Neuronal stem cell (in vitro differentiated cells): Measurements from ENCODE around the gene SPIRE2.
A peak's percentile ranks its signal among the peaks of the same experiment; 100 is the strongest.

ENCODE experiments used
- DNase-seq: peaks from one replicate; pipeline ENCODE4 v3.0.0-alpha.2; 2013; ENCODE audit warnings: low spot score
- H2AFZ ChIP-seq: one replicate; pipeline ENCODE4 v1.6.1; 2013; ENCODE audit warnings: mild to moderate bottlenecking, low read length, inconsistent platforms
- H2AK5ac ChIP-seq: 2 replicates; pipeline ENCODE4 v1.6.1; 2013; ENCODE audit warnings: low read depth, mild to moderate bottlenecking, inconsistent platforms, low read length, moderate library complexity, mixed read lengths
- H2BK120ac ChIP-seq: 2 replicates; pipeline ENCODE4 v1.6.1; 2013; ENCODE audit warnings: low read depth, mild to moderate bottlenecking, inconsistent platforms, low read length, moderate library complexity, mixed read lengths
- H2BK12ac ChIP-seq: one replicate; pipeline ENCODE4 v1.6.1; 2013; ENCODE audit warnings: low read length, inconsistent platforms
- H2BK15ac ChIP-seq: 2 replicates; pipeline ENCODE4 v1.6.1; 2013; ENCODE audit warnings: mild to moderate bottlenecking, low read length, inconsistent platforms, mixed read lengths
- H2BK5ac ChIP-seq: one replicate; pipeline ENCODE4 v1.6.1; 2013; ENCODE audit warnings: inconsistent platforms, mild to moderate bottlenecking, low read length, moderate library complexity
- H3K14ac ChIP-seq: one replicate; pipeline ENCODE4 v1.6.1; 2013; ENCODE audit warnings: low read length, inconsistent platforms
- H3K18ac ChIP-seq: 2 replicates; pipeline ENCODE4 v1.6.1; 2013; ENCODE audit warnings: low read length, inconsistent platforms
- H3K23ac ChIP-seq: 2 replicates; pipeline ENCODE4 v1.6.1; 2013; ENCODE audit warnings: low read depth, mild to moderate bottlenecking, mixed read lengths, low read length, inconsistent platforms; ENCODE audit not compliant: poor library complexity
- H3K27ac ChIP-seq: replicated peaks from 3 replicates; pipeline ENCODE4 v1.5.1; 2013; ENCODE audit warnings: low read length, inconsistent platforms
- H3K27me3 ChIP-seq, 3 experiments: 2 replicates each; pipeline ENCODE4 v1.6.1; 2013; ENCODE audit warnings: low read length in 3 of 3, mild to moderate bottlenecking in 2 of 3, inconsistent platforms in 1 of 3, low read depth in 1 of 3, mixed read lengths in 1 of 3, moderate library complexity in 1 of 3; ENCODE audit not compliant: control insufficient read depth in 3 of 3, insufficient read depth in 3 of 3
- H3K36me3 ChIP-seq, 2 donors: replicated peaks in 1 of 2; 2 replicates each; pipeline ENCODE4 v1.6.1; 2013; ENCODE audit warnings: low read length in 2 of 2; ENCODE audit not compliant: control insufficient read depth in 2 of 2, insufficient read depth in 2 of 2
- H3K4ac ChIP-seq: 2 replicates; pipeline ENCODE4 v1.6.1; 2013; ENCODE audit warnings: inconsistent platforms, mild to moderate bottlenecking, low read length, moderate library complexity
- H3K4me1 ChIP-seq, 2 donors: 1 replicate in 1 of 2; 2 replicates in 1 of 2; pipeline ENCODE4 v1.6.1; 2013; ENCODE audit warnings: low read length in 2 of 2, low read depth in 1 of 2; ENCODE audit not compliant: control insufficient read depth in 2 of 2, insufficient read depth in 1 of 2
- H3K4me2 ChIP-seq: one replicate; pipeline ENCODE4 v1.6.1; 2013; ENCODE audit warnings: mild to moderate bottlenecking, low read length, inconsistent platforms; ENCODE audit not compliant: insufficient read depth, poor library complexity, severe bottlenecking
- H3K4me3 ChIP-seq, 2 donors: 2 replicates each; pipeline ENCODE4 v1.5.1; 2013; ENCODE audit warnings: low read length in 2 of 2, mild to moderate bottlenecking in 2 of 2, inconsistent platforms in 1 of 2, moderate library complexity in 1 of 2
- H3K79me1 ChIP-seq: one replicate; pipeline ENCODE4 v1.6.1; 2013; ENCODE audit warnings: low read depth, mild to moderate bottlenecking, inconsistent platforms, low read length, moderate library complexity
- H3K9ac ChIP-seq: one replicate; pipeline ENCODE4 v1.6.1; 2013; ENCODE audit warnings: mild to moderate bottlenecking, low read depth, low read length, inconsistent platforms; ENCODE audit not compliant: poor library complexity
- H3K9me3 ChIP-seq, 2 donors: replicated peaks in 1 of 2; 2 replicates each; pipeline versions ENCODE3 to v1.6.1; 2013; ENCODE audit warnings: low read length in 2 of 2, mild to moderate bottlenecking in 2 of 2, inconsistent platforms in 1 of 2, low read depth in 1 of 2, mixed read lengths in 1 of 2, moderate library complexity in 1 of 2; ENCODE audit not compliant: control insufficient read depth in 2 of 2, insufficient read depth in 1 of 2
- H4K8ac ChIP-seq: one replicate; pipeline ENCODE4 v1.6.1; 2013; ENCODE audit warnings: low read depth, mild to moderate bottlenecking, inconsistent platforms, low read length, moderate library complexity
- H4K91ac ChIP-seq: one replicate; pipeline ENCODE4 v1.6.1; 2013; ENCODE audit warnings: low read length, low read depth, mild to moderate bottlenecking, inconsistent platforms; ENCODE audit not compliant: poor library complexity
- WGBS, 2 donors: extraction: QIAGEN DNeasy Blood & Tissue Kit; methylation state at CpG; one replicate each; pipeline ENCODE4 v1.1.7; 2013; ENCODE audit warnings: missing lambda C conversion rate in 2 of 2, mixed read lengths in 1 of 2; ENCODE audit not compliant: insufficient read length in 2 of 2, insufficient replicate concordance in 1 of 2; ENCODE audit errors: extremely low coverage in 2 of 2; 5-methylcytosine and 5-hydroxymethylcytosine counted together

Gene SPIRE2

DNA sequence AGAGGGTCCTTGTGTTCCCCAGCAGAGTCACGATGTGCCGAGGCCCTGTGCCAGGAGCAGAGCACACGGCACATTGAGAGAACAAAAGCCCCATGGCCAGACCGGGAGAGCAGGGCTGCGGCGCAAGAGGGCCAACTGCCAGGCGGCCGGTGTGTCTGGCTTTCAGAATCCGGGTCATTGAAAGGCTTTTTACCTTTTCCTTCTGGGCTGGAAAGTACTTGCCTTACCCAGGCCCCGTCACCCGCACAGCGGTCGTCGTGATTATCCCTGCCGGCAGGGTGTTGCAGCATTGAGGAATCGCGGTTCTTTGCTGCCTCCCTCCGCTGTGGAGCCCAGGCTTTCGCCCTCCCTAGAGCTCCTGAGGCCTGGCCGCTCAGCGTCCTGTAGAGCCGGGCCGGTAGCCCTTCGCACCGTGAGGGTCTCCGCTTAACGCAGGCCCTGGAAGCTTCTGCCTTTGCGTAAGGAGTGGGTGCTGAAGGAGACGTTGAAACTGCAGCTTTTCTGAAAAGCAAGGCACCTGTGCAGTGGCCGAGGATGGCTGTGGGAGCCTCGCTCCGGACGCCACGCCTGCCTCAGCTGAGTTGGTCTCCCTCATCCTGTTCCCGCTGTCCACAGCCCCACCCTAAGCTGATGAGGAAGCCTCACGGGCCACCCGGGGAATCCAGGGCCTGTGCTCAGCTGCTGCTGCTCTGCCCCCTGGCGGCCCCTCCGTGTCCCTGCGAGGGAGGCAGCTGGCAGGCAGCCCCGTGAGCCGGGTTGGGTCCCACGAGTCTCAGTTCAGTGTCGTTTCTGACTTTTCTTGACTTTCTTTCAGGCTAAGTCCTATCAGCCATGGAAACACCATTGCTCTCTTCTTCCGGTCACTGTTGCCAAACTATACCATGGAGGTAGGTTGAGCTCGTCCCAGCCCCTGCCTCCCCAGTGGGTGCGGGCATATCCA is 81.8 kb downstream of the SPIRE2 start:
- Histone ChIP-seq H3K4ac (no peak overlapping the region), H3K23ac (peak overlapping the region; percentile 81), H3K18ac (peak overlapping the region; percentile 68), H3K36me3 (peaks cover 34 to 77% of the 10 kb centered on the region in 2 donors), H3K4me2 (no peak overlapping the region), H2AFZ (no peak overlapping the region), H3K79me1 (peaks cover 4% of the 10 kb centered on the region), H2BK5ac (peak overlapping the region; percentile 0), H3K14ac (no peak overlapping the region), H4K8ac (peak overlapping the region; percentile 72), H4K91ac (no peak overlapping the region), H3K27me3 (no peaks in the 10 kb centered on the region), H3K4me3 (no peak overlapping the region), H2BK120ac (no peak overlapping the region), H2BK12ac (no peak overlapping the region), H3K27ac (peak overlapping the region; percentile 56), H2AK5ac (no peak overlapping the region), H3K9ac (peak overlapping the region; percentile 66), H3K4me1 (peaks cover 0 to 1% of the 10 kb centered on the region in 2 donors), H2BK15ac (no peak overlapping the region), H3K9me3 (peaks cover 14 to 18% of the 10 kb centered on the region in 2 donors)
- WGBS, 2 donors, result no CpG with 5 or more reads among the region's 47 CpGs
- DNase-seq, result peak; percentile 40

DNA sequence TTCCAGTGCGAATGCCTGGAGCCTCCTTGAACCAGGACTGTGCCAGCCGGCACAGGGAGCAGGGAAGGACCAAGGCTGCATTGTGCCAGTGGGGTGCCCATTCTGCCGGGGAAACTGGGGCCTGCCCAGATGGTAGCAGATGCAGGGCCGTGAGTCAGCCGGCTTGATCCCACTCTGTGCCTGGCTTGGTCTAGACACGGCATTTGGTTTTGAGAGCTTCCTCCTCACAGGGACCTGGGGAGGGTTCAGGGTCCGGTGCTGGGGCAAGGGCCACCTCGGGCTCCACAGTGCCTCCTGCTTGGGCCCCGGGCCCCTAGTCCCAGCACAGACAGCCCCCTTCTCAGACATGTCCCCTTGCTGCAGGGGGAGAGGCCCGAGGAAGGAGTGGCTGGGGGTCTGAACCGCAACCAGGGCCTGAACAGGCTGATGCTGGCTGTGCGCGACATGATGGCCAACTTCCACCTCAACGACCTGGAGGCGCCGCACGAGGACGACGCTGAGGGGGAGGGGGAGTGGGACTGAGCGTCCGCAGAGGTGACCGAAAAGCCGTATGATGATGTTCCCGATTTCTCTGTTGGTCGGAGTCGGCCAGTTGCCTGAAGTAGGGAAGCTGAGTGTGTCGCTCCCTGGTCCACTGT is 82.6 kb downstream of the SPIRE2 start:
- Histone ChIP-seq H4K91ac (no peak overlapping the region), H3K4me1 (peaks cover 0 to 1% of the 10 kb centered on the region in 2 donors), H3K4me2 (no peak overlapping the region), H3K9ac (no peak overlapping the region), H3K79me1 (peaks cover 4% of the 10 kb centered on the region), H3K18ac (peak overlapping the region; percentile 42), H3K14ac (no peak overlapping the region), H3K36me3 (peaks cover 28 to 70% of the 10 kb centered on the region in 2 donors), H3K4me3 (no peak overlapping the region), H3K27me3 (no peaks in the 10 kb centered on the region), H2BK120ac (no peak overlapping the region), H2AK5ac (no peak overlapping the region), H2BK15ac (no peak overlapping the region), H2AFZ (no peak overlapping the region), H2BK12ac (no peak overlapping the region), H2BK5ac (no peak overlapping the region), H3K9me3 (peaks cover 14 to 18% of the 10 kb centered on the region in 2 donors), H4K8ac (peak overlapping the region; percentile 72), H3K4ac (no peak overlapping the region), H3K23ac (no peak overlapping the region), H3K27ac (no peak overlapping the region)
- no peak for DNase-seq
- no CpG with 5 or more reads among the region's 27 CpGs for WGBS, 2 donors

DNA sequence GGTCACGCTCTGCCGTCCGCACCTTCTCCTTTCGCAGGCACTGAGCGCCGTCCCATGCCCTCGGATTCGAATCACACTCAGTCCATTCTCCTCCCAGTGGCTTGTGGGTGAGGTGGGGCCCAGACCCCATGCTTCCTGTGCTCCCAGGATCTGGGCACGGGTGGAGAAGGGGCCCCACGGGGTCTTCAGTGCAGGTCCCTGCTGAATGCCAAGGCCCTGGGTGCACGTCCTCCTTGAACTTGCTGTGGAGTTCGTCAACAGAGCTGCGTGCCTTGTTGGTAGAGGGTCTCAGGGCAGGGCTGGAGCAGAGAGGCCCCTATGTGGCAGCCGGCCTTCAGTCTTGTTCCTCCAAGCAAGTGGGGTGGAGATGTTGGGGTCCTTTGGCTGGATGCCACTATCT is 83.1 kb downstream of the SPIRE2 start:
- Histone ChIP-seq H3K79me1 (peaks cover 4% of the 10 kb centered on the region), H2BK12ac (no peak overlapping the region), H3K4me3 (no peak overlapping the region), H2BK120ac (no peak overlapping the region), H3K27ac (no peak overlapping the region), H2BK5ac (no peak overlapping the region), H4K8ac (no peak overlapping the region), H3K14ac (no peak overlapping the region), H3K4ac (no peak overlapping the region), H3K4me2 (no peak overlapping the region), H3K23ac (no peak overlapping the region), H2AK5ac (no peak overlapping the region), H3K27me3 (no peaks in the 10 kb centered on the region), H3K18ac (no peak overlapping the region), H3K4me1 (peaks cover 0 to 1% of the 10 kb centered on the region in 2 donors), H4K91ac (no peak overlapping the region), H3K36me3 (peaks cover 24 to 64% of the 10 kb centered on the region in 2 donors), H3K9ac (no peak overlapping the region), H2BK15ac (no peak overlapping the region), H2AFZ (no peak overlapping the region), H3K9me3 (peaks cover 13 to 15% of the 10 kb centered on the region in 2 donors)
- no CpG with 5 or more reads among the region's 14 CpGs for WGBS, 2 donors
- no peak for DNase-seq

DNA sequence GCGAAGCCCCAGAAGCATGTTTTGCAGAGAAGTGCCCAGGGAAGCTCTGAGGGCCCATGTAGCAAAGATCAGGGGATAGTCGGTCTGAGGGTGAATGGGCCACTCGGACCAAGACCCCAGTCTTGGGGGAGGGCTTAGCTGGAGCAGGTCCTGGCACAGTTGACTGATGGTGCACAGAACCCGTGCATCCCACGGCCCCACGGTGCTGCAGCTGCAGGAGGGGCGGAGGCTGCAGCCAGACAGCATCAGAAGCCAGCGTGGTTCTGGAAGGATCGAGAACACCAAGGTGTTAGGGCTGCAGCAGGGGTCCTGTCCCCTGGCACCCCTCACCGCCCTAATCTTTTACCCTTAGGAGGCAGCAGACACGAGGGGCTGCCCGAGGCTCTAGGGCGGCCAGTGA is 83.9 kb downstream of the SPIRE2 start:
- no peak overlapping the region for H3K14ac ChIP-seq
- no peak overlapping the region for H3K9ac ChIP-seq
- H3K9me3 ChIP-seq, result peaks cover 5 to 7% of the 10 kb centered on the region in 2 donors
- no peak overlapping the region for H4K91ac ChIP-seq
- no peak overlapping the region for H3K4ac ChIP-seq
- WGBS, 2 donors, result no CpG with 5 or more reads among the region's 13 CpGs
- H3K79me1 ChIP-seq, result peaks cover 4% of the 10 kb centered on the region
- peaks cover 16 to 56% of the 10 kb centered on the region in 2 donors for H3K36me3 ChIP-seq
- no peaks in the 10 kb centered on the region for H3K27me3 ChIP-seq
- no peak overlapping the region for H2BK12ac ChIP-seq
- H3K27ac ChIP-seq, result no peak overlapping the region
- H3K18ac ChIP-seq, result no peak overlapping the region
- no peak overlapping the region for H3K4me3 ChIP-seq
- no peak overlapping the region for H2AFZ ChIP-seq
- H3K4me2 ChIP-seq, result no peak overlapping the region
- H2AK5ac ChIP-seq, result no peak overlapping the region
- H4K8ac ChIP-seq, result no peak overlapping the region
- H3K23ac ChIP-seq, result no peak overlapping the region
- H2BK120ac ChIP-seq, result no peak overlapping the region
- no peak overlapping the region for H2BK15ac ChIP-seq
- H2BK5ac ChIP-seq, result no peak overlapping the region
- peaks cover 0 to 1% of the 10 kb centered on the region in 2 donors for H3K4me1 ChIP-seq
- no peak for DNase-seq
